C4-2B (cell line): Measurements from ENCODE around the gene BAIAP2L2.

Experiments used
- CTCF ChIP-seq: fragments of 450-650 bp; conservative IDR thresholded peaks from 2 replicates; pipeline ENCODE4 v1.5.1; 2017; ENCODE audit warnings: mild to moderate bottlenecking
- ZFX ChIP-seq: fragments of 450-650 bp; IDR thresholded peaks from 2 replicates; pipeline ENCODE4 v1.6.1; 2017

DNA sequence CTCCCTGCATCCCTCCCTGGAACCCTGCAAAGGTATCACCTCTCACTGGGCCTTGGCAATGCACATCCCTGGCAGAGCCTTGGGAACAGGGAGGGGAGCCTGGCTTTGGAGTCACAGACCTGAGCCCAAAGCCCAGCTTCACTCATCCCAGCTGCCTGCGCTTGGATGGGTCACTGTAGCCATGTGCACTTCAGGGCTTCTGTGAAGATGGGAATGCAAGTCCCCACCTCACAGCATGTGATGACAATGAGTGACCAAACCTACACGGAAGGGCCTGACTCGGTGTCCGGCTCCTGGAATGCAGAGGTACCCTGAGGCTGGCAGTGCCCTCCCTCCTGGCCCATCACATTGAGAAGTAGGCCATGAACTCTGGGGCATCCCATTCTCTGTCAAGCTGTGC lies 22.8 kb upstream of the BAIAP2L2 start:
- TF ChIP-seq CTCF (no peak), ZFX (no peak)
